Right hindlimb (tissue), 1 donor: ENCODE data around the gene TBL1X.
"Not testable (repeated sequence)": the region's sequence is repeated elsewhere in the genome, so short reads cannot be mapped to it uniquely, and the experiment has no call there.

Experiments used
- DNase-seq: peaks from one replicate; pipeline ENCODE4 v3.0.0-alpha.2; 2018

TBL1X gene

DNA sequence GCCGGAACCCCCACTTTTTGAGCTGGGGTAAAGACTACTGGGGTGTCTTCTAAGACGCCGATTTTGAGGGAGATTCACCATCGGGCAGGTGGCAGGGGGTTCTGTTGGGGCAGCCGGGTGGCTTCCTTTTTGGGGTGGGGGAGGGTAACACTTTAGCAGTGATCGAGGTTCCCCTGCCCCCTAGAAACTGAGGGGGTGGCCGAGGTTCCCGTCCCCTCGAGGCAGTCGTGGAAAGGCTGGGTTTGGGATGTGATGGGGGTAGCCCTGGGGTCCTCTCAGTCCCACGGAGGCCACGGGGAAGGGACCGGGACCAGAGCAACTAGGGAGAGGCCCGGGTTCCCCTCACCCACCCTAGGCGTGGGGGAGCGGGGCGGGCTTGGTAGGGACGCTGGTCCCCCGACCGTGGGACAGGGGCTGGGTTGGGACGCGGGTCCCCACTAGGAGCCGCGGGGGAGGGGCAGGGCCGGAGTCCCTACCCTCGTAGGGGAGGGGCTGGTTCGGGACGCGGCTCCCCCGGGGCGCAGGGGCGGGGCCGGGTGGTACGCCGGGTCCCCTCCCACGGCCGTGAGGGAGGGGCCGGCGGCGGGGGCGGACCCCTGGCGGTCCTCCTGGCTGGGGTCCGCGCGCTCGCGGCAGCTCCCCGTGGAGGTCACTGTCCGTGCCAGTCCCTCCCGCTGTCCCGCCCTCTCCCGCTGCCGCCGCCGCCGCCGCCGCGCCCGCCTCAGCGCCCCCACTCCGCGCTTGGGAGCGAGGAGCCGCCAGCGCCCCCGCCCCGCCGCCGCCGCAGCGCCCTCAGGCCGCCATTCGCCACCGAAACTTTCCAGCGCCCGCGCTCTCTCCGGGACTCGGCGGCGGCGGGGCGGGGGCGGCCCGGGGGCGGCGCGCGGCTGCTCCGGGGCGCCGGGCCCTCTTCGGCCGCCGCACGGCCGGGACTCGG is at the start of gene TBL1X:
TSS of gene TBL1X (plus strand) at position 624 of the 937 bp plus-strand sequence. CDS start 188,529 bp downstream, outside the sequence.
- DNase-seq, result peak; percentile 72

DNA sequence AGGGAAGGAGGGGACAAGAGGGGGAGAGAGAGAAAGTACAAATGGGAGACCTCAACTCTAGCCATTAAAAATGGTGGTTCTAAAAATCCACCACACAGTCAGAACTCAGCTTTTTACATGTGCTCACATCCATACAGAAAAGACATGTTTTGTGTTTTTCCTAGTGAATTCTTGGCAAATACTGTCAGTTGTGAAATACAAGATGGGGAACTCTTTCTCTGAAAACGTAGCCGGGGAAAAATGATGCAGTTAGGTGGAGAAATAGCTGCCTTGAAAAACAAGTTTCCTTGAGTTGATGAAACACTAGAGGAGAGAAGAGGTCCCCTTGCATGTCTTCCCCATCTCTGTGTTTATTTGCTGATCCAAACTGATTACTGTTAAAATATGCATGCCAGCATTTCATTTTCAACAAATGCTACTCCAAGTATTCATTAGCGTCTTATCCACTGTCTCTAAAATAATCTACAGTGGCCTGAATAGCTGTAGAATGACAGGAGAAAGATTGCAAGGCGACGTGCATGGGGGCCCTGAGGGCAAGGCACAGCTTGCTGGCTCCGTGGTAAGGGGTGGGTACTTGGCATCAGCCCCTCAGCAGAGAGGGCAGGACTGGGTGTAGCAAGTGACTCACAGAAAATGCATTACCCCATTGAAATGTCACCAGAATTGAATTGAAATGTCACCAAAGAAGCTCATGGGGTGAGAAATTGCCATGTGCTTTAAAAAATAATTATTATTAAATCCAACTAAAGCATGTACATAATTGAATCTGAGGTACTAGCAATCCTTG is 48.1 kb upstream of the TBL1X start:
- no peak for DNase-seq

DNA sequence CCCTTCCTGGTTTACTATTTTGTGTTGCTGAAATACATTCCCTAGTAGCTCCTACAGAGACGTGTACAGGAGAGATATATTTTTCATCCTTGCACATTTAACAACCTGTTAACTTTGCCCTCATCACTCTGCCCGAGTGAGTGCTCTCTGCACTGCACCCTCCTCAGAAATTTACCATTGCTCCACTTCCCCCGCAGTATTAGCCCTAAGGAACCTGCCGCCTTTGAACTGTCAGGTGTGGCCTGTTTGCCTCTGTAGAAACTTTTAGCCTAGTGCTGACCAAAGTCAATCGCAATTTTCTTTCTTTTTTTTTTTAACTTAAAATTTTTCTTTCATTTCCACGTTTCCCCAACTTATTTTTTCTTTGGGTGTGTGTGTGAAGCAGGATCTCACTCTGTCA is 46.6 kb upstream of the TBL1X start:
- DNase-seq, result no peak

DNA sequence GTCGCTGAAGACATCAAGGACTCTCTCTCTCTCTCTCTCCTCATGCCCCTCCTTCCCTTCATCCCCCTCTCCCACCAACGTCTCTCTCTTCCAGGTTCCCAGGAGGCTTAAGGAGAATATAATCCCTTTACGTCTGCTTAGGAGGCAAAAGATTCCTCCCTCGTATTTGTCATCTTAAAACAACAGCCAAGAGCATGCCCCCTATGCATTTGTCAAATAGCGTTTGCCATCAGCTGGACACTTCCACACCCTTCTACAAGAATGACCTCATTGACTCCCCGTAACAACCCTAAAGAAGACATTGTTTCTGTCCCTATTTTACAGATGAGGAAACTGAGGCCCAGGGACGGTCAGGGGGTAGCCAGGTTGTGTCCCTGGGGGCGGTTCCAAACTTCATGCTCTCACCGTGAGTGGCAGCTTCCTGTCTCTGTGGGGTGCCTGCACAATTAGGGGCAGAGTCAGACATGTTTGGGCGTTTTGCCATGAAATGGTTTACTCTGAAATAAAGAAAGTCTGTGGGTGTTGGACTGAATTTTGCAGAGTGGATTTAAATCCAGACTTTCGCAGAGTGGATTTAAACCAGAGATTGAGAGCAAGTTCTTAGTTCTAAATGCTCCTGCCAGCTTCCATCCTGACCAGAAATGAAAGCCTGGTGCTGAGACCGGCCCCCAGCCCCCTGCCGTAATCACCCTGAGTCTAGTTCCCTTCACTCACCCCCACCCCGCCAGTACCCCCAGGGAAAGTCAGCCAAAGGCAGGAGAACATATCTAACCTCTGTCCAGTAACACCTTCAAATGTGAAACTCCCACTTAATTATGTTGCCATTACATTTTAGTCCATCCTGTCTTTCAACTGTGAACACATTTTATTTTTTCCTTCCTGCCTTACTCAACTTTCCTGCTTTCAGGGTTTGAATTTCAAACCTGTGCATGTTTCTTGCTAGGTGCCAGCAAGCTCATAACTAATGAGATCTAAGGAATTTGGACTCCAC is 44.3 kb upstream of the TBL1X start:
- no peak for DNase-seq

DNA sequence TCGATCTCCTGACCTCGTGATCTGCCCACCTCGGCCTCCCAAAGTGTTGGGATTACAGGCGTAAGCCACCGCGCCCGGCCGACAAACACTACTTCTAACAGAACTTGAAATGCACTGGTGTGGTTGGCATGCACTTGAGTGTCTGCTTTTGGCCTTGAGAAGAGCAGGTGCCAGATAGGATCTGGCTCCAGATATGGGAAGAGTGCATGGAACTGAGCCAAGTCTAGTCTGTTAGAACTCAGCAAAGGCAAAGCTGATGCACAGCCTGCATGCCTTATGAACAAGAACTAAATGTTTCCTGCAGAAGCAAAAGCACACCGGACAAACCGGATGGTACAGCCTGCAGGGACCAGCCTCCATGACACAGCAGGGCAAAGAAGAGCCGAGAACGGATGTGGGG is 35.1 kb upstream of the TBL1X start:
- DNase-seq, result no peak

DNA sequence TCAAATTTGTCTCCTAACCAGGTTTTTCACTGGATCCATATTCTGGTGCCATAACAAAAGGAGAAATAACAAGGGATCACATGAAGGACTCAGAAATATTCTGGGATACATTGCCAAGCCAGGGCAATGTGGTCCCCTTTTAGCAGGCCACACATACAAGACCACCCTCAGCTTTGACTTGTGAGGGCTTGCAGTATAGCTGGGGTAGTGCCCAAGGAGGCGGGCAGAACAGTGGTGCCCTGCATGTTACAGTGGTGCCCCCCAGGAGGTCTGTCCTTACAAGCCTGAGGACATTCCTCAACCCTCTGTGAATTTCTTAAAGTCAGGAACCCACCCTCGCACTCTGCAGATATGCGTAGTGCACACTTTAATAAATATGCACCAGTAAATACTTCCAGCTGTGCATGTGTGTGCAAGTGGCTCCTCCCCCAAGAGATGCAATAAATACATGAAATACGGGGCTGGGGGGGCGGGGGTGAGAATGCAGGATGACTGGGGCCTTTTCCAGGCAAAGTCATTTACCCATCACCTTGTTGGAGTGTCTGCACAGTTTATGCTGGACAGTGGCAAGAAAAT is 34.4 kb upstream of the TBL1X start:
- no peak for DNase-seq

DNA sequence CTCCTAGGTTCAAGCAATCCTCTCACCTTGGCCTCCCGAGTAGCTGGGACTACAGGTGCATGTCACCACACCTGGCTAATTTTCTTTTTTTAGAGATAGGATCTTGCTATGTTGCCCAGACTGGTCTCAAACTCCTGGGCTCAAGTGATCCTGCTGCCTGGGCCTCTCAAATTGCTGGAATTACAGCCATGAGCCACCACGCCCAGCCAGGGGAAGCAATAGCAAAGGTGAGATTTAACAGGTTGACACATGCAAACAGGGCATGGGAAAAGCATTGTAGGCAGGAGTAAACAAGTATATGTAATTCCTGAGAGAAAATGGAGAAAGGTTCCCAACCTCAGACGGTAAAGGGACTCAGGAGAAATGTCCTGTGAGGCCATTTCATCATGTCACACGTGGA is 33.6 kb upstream of the TBL1X start:
- no peak for DNase-seq

DNA sequence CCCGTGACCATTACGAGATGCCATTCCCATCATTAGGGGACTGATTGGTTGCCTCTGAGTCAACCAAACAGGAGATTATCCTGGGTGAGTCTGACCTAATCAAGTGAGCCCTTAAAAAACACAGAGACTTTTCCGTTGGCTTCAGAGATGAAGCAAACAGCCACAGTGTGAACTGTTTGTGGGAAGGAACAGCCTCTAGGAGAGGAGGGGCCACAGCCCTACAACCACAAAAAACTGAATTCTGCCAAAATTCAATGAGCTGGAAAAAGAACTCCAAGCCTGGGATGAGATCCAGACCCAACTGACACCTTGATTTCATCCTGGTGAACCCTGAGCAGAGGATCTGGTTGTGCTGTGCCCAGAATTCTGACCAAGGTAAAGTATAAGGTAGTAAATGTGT is 31.3 kb upstream of the TBL1X start:
- no peak for DNase-seq

DNA sequence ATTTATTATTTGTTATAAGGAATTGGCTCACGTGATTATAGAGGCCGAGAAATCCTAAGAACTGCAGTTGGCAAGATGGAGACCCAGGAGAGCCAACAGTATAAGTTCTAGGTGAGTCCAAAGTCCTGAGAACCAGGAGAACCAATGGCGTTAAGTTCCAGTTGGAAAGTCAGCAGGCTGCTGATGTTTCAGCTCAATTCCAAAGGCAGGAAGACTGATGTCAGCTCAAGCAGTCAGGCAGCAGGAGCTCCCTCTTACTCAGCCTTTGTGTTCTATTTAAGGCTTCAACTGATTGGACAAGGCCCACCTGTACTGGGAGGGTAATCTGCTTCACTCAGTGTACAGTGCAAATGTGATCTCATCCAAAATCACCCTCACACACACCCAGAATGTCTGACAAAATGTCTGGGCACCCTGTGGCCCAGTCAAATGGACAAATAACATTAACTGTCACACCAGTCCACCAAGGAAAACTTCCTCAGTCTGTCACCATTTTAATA is 30.8 kb upstream of the TBL1X start:
- no peak for DNase-seq

DNA sequence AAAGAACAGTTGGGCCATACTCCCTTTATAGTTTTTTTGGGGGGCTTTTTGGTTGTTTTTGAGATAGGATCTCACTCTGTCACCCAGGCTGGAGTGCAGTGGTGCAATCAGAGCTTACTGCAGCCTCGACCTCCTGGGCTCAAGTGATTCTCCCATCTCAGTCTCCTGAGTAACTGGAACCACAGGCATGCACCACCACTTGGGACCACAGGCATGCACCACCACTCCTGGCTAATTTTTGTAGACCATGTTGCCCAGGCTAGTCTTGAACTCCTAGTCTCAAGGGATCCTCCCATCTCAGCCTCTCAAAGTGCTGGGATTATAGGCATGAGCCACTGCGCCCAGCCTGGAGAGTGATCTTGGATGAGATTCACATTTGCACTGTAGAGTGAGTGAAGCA is 29.8 kb upstream of the TBL1X start:
- not testable (repeated sequence) for DNase-seq

DNA sequence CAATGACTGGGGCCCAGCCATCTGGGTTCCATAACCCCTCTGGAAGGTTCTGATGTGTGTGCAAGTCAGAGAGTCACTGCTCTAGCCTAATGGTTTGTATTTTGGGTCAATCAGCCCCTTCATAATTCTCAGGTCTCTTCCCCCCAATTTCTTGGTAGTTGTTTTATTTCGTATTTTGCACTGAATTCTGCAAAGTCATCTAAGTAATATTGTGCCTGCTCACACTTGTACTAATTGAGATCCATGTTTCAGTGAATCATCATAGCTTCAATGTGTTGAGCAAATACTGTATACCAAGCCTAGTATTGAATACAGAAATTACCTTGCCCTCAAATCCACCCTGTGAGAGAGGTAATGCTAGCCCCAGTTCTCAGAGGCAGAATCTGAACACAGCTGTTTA is 28.0 kb upstream of the TBL1X start:
- DNase-seq, result no peak

DNA sequence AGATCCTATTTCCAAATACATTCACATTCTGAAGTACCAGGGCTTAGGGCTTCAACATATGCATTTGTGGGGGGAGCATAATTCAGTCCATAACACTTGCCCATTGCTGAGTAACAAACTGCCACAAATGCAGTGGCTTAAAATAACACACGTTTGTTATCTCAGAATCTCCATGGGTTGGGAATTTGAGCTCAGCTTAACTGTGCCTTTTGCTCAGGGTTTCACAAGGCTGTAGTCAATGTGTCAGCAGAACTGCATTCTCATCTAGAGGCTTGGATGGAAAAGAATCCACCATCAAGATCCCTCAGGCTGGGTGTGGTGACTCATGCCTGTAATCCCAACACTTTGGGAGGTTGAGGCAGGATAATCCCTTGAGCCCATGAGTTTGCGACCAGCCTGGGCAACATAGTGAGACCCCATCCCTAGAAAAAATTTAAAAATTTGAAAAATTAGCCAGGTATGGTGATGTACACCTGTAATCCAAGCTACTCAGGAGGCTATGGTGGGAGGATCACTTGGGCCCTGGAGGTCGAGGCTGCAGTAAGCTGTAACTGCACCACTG is 25.8 kb upstream of the TBL1X start:
- DNase-seq, result no peak

DNA sequence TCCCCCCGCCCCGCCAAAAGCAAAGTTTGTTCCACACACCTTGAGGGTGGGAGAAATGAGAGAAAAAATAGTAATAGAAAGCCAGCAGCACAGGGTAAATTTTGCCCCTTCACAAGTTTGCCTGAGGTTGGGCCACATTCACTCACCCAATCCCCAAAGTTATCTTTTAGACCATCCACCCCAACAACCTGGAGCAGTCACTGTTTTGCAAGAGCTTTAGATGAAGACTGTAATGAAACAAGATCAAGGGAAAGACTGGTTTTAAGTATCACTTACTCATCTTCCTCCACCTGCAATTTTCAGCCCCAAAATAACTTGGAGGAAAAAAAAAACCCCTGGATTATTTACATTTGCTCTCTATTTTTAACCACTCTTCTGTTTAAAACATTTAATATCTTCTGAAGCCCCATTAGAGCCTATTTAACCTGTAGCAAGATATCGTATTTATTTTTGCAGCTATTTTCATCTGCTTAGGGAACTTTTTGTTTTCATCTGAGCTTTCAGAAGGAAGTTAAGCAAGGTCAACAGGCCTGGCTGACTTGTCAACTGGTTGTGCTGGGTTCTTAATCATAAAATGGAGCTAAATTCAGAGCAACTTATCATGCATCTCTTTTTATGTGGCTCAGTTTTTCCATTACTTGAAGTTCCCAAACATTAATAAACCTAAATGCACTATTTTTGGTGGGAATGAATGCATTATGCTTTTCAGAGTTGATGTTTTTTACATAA is 24.6 kb upstream of the TBL1X start:
- no peak for DNase-seq

DNA sequence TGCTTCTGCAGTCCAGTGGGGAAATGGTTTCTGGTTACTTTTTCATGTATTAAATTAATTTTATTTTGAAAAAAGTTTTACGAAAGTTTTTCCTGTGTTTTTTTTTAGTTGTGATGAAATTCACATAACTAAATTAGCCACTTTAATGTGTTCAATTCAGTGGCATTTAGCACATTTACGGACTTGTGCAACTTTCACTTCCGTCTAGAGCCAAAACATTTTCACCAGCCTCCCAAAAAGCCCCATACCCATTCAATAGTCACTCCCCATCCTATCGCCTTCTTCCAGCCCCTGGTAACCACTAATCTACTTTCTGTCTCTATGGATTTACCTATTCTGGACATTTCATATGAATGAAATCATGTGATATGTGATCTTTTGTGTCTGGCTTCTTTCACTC is 22.8 kb upstream of the TBL1X start:
- no peak for DNase-seq

DNA sequence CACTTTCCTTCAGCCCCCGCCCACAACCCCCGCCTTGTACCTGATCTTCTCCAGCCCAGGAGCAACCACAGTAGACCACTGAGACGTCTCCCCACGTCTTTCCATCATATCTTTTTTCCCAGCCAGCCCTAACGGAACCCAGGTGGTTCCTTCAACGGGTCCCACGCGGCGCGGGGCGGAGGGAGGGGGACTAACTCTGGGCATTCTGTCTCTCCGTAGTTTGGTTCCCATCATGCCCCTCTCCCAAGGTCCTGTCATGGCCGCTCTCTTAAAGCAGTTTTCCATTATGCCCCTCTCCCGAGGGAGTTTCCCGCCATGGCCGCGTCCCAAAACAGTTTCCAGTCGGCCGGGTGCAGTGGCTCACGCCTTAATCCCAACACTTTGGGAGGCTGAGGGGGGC is 21.5 kb upstream of the TBL1X start:
- no peak for DNase-seq

DNA sequence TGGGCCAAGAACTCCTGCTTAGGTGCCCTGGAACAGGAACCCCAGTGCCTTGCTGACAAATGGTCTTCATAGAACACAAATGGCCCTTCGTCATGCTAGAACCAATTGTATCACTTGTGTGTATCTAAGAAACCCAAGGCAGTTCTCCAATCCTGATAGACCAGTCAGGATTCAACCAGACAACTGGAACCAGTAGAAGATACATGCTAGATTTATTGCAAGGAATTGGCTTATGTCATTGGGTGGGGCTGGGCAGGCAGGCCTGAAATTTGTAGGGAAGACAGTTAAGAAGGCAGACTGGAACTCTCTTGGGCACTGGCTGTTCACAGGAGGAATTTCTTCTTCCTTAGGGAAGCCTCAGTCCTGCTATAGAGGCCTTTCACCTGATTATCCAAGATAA is 17.0 kb upstream of the TBL1X start:
- no peak for DNase-seq

DNA sequence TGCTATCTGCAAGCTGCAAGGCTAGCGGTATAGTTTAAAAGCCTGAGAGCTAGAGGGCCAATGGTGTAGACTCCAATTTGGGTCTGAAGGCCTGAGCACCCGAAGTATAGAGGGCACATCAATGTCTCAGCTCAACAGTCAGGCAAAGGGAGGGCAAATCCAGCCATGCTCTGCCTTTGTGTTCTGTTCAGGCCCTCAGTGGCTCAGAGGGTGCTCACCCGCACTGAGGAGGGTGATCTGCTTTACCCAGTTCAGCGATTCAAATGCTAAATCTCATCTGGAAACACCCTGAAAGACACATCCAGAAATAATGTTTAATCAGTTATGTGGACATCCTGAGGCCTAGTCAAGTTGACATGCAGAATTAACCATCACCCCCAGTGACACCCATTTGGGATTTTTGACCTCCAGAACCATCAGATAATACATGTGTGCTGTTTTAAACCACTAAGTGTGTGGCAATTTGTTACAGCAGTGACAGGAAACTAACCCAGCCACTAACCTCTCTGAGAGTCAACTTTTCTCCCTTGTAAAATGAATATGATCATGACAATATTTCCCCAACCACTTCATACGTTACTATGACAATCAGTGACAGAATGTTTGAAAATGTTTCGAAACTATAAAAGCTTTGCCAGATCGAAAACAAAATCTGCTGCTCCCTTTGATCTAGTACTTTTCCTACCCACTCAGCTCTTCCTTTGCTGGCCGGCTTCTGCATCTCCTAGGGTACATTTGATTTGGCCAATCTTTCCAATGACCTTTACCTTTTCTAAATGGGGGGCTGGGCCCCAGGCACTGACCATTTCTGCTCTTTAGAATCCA is 8.4 kb upstream of the TBL1X start:
- DNase-seq, result no peak

DNA sequence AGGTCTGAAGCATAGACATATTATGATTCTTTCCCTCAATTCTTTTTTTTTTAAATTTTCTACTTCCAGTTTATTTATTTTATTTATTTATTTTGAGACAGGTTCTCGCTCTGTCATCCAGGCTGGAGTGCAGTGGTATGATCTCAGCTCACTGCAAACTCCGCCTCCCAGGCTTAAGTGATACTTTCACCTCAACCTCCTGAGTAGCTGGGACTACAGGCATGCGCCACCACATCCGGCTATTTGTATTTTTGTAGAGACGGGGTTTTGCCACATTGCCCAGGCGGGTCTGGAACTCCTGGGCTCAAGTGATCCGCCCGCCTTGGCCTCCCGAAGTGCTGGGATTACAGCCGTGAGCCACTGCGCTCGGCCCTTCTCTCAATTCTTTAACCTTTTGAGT is 6.8 kb upstream of the TBL1X start:
- not testable (repeated sequence) for DNase-seq

DNA sequence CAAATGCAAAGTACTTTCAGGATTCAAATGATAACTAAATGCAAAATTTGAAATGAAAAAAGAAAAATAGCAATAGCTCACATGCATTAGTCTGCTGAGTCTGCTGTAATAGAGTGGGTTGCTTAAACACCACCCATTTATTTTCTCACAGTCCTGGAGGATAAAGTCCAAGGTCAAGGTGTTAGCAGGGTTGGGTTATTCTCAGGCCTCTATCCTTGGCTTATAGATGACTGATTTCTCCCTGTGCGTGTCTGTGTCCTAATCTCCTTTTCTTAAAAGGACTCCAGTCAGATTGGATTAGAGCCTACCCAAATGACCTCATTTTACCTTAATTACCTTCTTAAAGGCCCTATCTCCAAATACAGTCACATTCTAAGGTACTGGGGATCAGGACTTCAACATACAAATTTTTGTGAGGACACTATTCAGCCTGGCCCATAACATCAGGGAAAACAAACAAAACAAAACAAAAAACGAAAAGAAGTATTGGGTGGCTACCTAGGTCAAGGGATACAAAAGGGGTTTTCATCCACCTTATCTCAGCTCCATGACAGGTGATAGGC is 6.3 kb upstream of the TBL1X start:
- no peak for DNase-seq
